ENCODE results near the gene ACER2. TPM values are rescaled to one million over a fixed set of nuclear protein-coding genes. Genes with fewer than 3 reads are reported as not detected.

ACER2 gene
- total RNA-seq, 2 experiments from 2014 or later: 2.0 to 2.2 TPM

DNA sequence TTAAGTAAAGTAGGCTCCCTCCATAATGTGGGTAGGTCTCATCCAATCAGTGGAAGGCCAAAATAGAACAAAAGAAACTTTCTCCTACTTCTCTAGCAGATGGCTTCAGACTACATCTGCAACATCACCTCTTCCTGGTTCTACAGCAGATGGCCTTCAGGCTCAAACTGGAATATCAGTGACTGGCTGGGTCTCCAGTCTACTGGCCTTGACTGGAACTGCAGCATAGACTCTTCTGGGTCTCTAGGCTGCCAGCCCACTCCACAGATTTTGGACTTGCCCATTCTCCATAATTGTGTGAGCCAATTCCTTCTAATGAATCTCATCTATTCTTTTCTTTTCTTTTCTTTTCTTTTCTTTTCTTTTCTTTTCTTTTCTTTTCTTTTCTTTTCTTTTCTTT, 64.8 kb downstream of the ACER2 start:
- DNase-seq: no peak
- H3K27me3 Mint-ChIP-seq (ENCODE audit: low read depth): peaks cover 5% of the 10 kb centered on the region
- intact Hi-C loops (cut with micrococcal nuclease): loop anchor here (2.0 to 10.0 kb wide), 4 partner anchors 43 to 1081 kb away; no protein-coding TSS in a partner anchor
- H3K4me1 Mint-ChIP-seq (ENCODE audit: low read depth): peaks cover 14% of the 10 kb centered on the region
- H3K9me3 Mint-ChIP-seq: no peaks in the 10 kb centered on the region
- no peak overlapping the region for H3K4me3 Mint-ChIP-seq
- H3K36me3 Mint-ChIP-seq (ENCODE audit: low read depth): no peaks in the 10 kb centered on the region
- H3K27ac Mint-ChIP-seq: no peak overlapping the region
- CTCF ChIA-PET: interaction anchor here (0.6 kb wide), 2 partner anchors 266 to 267 kb away, joined by 3 read pairs; no protein-coding TSS in a partner anchor

DNA sequence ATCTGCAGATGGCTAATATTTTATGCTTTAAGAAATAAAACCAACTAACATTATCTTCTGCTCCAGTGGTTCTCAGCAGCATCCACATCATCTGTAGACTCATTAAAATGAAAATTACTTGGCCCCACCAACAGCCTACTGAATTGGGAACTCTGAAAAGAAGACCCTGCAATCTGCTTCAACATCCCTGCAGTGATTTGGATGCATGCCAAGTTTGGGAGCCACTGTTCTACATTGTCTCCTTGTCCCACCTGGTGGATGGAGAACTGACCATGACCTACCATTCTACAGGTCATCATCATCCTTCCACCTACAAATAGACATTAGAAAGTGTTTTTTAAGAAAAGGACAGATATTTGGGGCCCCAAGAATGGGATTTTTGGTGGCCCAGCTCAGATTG, 71.1 kb downstream of the ACER2 start:
- Mint-ChIP-seq H3K27me3 (ENCODE audit: low read depth) (peaks cover 8% of the 10 kb centered on the region), H3K4me3 (no peak overlapping the region), H3K9me3 (no peaks in the 10 kb centered on the region), H3K27ac (no peak overlapping the region), H3K36me3 (ENCODE audit: low read depth) (no peaks in the 10 kb centered on the region), H3K4me1 (ENCODE audit: low read depth) (peaks cover 2% of the 10 kb centered on the region)
- DNase-seq: no peak
- CTCF ChIA-PET: no interaction called here
- intact Hi-C loops (cut with micrococcal nuclease): loop anchor here (10.0 kb wide), 1 partner anchor 1075 kb away; no protein-coding TSS in a partner anchor

DNA sequence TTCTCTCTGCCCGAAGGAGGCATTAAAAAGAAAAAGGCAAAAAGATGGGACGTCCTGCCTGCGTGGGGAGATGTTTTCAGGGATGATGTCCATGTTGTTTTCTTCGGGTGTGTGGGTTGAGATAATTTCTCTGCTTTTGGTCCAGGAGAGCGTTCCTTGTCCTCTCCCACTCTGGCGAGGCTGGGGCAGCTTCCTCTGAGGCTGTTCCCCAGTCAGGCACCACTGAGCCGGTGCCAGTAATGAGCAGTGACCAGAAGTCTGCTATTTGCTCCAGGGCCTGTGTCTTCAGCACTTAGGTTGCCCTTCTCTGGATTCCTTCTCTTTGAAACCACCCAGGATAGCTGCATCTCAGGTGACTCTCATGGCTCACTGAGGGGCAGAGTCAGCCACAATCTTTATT, 71.5 kb downstream of the ACER2 start:
- CTCF ChIA-PET: interaction anchor here (1.7 kb wide), 1 partner anchor 16 kb away, joined by 12 read pairs; no protein-coding TSS in a partner anchor
- no peak for DNase-seq
- Mint-ChIP-seq H3K36me3 (ENCODE audit: low read depth) (no peaks in the 10 kb centered on the region), H3K4me1 (ENCODE audit: low read depth) (peaks cover 2% of the 10 kb centered on the region), H3K4me3 (no peak overlapping the region), H3K9me3 (no peaks in the 10 kb centered on the region), H3K27ac (no peak overlapping the region), H3K27me3 (ENCODE audit: low read depth) (peaks cover 8% of the 10 kb centered on the region)
- intact Hi-C loops (cut with micrococcal nuclease): no loop called here

DNA sequence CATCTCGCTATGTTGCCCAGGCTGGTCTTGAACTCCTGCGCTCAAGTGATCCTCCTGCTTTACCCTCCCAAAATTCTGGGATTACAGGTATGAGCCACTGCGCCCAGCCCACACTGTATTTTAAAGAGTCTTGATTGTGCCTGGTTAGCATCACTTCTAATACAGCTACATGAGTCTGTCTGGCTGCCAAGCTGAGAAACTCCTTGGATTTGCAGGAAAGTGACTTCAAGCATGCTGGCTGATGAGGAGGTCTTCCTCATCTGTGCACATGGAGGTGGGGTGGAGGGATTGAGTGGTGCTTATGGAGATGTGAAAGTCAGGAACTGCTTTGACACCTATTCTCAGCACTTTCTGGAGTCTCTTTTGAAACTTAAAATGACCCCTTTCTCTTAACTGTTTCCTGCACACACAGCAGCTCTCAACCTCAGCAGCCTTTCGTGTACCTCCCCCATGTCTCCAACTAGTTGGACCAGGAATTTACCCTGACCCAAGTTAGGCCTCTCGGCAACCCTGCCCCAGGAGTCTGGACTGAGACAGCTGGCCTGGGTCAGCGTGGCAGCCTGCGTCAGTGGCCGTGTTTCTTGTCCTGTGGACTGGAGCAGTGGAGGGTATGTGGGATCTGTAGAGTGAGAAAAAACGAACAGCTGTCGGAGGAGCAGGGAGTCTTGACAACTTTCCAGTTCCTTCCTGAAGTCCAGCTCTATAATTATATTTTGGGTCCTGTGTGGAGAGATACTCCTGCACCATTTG, 72.5 kb downstream of the ACER2 start:
- DNase-seq: no peak
- Mint-ChIP-seq H3K36me3 (ENCODE audit: low read depth) (no peaks in the 10 kb centered on the region), H3K9me3 (no peaks in the 10 kb centered on the region), H3K4me1 (ENCODE audit: low read depth) (peaks cover 2% of the 10 kb centered on the region), H3K27me3 (ENCODE audit: low read depth) (peaks cover 6% of the 10 kb centered on the region), H3K27ac (no peak overlapping the region), H3K4me3 (no peak overlapping the region)
- intact Hi-C loops (cut with micrococcal nuclease): no loop called here
- CTCF ChIA-PET: interaction anchor here (1.7 kb wide), 1 partner anchor 16 kb away, joined by 12 read pairs; no protein-coding TSS in a partner anchor

DNA sequence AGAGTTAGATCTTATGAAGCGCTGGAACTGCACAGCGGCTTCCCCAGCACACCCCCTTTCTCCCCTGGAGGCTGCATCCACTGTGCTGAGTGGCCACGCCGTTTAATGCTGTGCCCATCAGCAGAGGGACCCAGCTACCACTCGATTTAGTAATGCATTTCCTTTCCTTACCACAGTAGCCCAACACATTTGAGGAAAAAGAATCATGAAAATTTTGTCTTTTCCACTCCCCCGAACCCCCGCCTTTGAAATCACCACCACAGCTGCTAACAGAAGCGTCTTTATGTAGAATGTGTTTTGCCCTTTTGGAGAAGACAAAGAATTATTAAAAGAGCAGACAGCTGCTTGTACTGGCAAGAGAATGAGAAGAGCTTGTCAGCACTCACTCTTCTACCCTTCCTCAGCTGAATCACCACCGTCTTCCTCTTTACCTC, 73.2 kb downstream of the ACER2 start:
- CTCF ChIA-PET: interaction anchor here (1.7 kb wide), 1 partner anchor 17 kb away, joined by 12 read pairs; no protein-coding TSS in a partner anchor

DNA sequence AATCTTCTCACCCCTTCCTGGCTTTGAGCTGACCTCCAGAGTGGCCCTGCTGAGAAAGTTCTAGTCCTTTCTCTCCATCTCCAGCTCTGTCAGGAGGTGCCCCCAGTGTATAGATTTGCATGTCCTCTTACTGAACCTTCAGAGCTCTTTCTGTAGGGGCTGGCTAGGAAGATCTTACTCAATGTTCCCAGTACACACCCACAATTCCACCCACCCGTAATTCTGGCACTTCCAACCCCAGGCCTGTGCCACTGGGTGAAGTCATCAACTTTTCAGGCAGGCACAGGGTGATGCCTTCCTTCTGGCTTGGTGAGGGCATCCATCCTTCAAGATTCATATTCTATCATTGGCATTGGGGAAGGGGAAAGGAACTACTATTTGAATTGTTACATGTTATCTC, 75.9 kb downstream of the ACER2 start:
- DNase-seq: no peak
- H3K36me3 Mint-ChIP-seq (ENCODE audit: low read depth): no peaks in the 10 kb centered on the region
- intact Hi-C loops (cut with micrococcal nuclease): no loop called here
- CTCF ChIA-PET: interaction anchor here (1.8 kb wide), 1 partner anchor 27 kb away, joined by 5 read pairs; no protein-coding TSS in a partner anchor
- H3K4me1 Mint-ChIP-seq (ENCODE audit: low read depth): peaks cover 2% of the 10 kb centered on the region
- H3K27me3 Mint-ChIP-seq (ENCODE audit: low read depth): peaks cover 2% of the 10 kb centered on the region
- no peak overlapping the region for H3K4me3 Mint-ChIP-seq
- H3K27ac Mint-ChIP-seq: no peak overlapping the region
- H3K9me3 Mint-ChIP-seq: no peaks in the 10 kb centered on the region

More for the DNA sequence above, 73.2 kb downstream of the ACER2 start:
- H3K4me1 Mint-ChIP-seq (ENCODE audit: low read depth): peaks cover 2% of the 10 kb centered on the region
- DNase-seq: no peak
- H3K4me3 Mint-ChIP-seq: no peak overlapping the region
- intact Hi-C loops (cut with micrococcal nuclease): no loop called here
- peaks cover 4% of the 10 kb centered on the region for H3K27me3 Mint-ChIP-seq (ENCODE audit: low read depth)
- H3K27ac Mint-ChIP-seq: no peak overlapping the region
- H3K9me3 Mint-ChIP-seq: no peaks in the 10 kb centered on the region
- no peaks in the 10 kb centered on the region for H3K36me3 Mint-ChIP-seq (ENCODE audit: low read depth)

DNA sequence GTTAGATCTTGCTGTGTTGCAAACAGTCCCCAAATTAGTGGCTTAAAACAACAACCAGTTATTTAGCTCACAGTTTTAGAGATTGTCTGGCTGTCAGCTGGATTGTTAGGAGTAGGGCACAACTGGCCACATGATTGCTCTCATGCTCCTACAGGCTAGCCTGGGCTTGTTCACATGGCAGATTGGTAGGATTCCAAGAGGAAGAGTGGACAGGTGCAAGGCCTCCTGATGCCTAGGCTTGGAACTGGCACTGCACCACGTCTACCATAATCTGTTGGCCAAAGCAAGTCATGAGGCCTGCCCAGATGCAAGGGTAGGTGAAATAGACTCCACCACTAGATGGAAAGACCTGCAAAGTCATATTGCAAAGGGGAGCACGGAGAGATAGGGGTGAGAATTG, 76.4 kb downstream of the ACER2 start:
- no peak overlapping the region for H3K27ac Mint-ChIP-seq

DNA sequence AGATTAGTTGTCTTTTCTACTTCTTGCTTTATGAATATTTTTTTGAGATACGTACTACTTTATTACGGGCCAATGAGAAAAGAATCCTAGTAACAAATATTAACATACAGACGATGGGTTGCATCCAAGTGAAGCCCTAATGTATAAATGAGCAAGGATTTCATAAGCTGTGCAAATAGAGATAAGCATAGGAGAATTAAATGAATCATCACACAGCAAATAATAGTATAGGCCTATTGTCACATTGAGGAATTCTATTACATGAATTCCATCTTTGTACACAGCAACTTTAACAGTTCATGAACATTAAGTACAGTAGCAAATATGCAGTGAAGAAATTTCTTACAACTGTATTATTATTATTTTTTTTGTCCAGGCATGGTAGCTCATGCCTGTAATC, 78.0 kb downstream of the ACER2 start:
- H3K9me3 Mint-ChIP-seq: no peaks in the 10 kb centered on the region
- no peak for DNase-seq
- H3K4me3 Mint-ChIP-seq: no peak overlapping the region
- CTCF ChIA-PET: interaction anchor here (1.4 to 2.8 kb wide), 2 partner anchors 15 to 22 kb away, joined by 8 to 12 read pairs; no protein-coding TSS in a partner anchor
- peaks cover 2% of the 10 kb centered on the region for H3K4me1 Mint-ChIP-seq (ENCODE audit: low read depth)
- no peak overlapping the region for H3K27ac Mint-ChIP-seq
- no peaks in the 10 kb centered on the region for H3K36me3 Mint-ChIP-seq (ENCODE audit: low read depth)
- intact Hi-C loops (cut with micrococcal nuclease): no loop called here
- H3K27me3 Mint-ChIP-seq (ENCODE audit: low read depth): peaks cover 2% of the 10 kb centered on the region

More for the DNA sequence above, 76.4 kb downstream of the ACER2 start:
- CTCF ChIA-PET: interaction anchor here (1.0 to 1.8 kb wide), 3 partner anchors 9 to 28 kb away, joined by 3 to 5 read pairs (median 3); no protein-coding TSS in a partner anchor
- Mint-ChIP-seq H3K36me3 (ENCODE audit: low read depth) (no peaks in the 10 kb centered on the region), H3K4me3 (no peak overlapping the region), H3K9me3 (no peaks in the 10 kb centered on the region), H3K4me1 (ENCODE audit: low read depth) (peaks cover 2% of the 10 kb centered on the region), H3K27me3 (ENCODE audit: low read depth) (peaks cover 2% of the 10 kb centered on the region)
- no peak for DNase-seq
- intact Hi-C loops (cut with micrococcal nuclease): no loop called here

DNA sequence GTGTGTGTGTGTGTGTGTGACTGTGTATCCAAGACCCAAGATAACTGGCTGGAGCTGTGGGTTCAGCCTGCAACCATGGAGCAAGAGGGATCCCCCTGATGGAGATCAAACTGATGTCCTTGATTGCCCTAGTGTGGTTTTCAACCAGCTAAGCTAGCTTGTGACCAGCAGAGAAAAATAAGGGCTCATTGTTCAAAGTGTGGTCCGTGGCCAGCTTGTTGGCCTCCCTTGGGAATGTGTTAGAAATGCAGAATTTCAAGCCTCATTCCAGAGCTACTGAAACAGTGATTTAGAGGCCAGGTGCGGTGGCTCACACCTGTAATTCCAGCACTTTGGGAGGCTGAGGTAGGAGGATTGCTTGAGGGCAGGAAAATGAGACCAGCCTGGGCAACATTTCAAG, 79.9 kb downstream of the ACER2 start:
- intact Hi-C loops (cut with micrococcal nuclease): no loop called here
- Mint-ChIP-seq H3K4me1 (ENCODE audit: low read depth) (peaks cover 17% of the 10 kb centered on the region), H3K4me3 (no peak overlapping the region), H3K27me3 (ENCODE audit: low read depth) (no peaks in the 10 kb centered on the region), H3K36me3 (ENCODE audit: low read depth) (no peaks in the 10 kb centered on the region), H3K27ac (no peak overlapping the region), H3K9me3 (no peaks in the 10 kb centered on the region)
- CTCF ChIA-PET: interaction anchor here (2.3 to 2.8 kb wide), 2 partner anchors 17 to 24 kb away, joined by 12 to 13 read pairs; no protein-coding TSS in a partner anchor
- DNase-seq: no peak

DNA sequence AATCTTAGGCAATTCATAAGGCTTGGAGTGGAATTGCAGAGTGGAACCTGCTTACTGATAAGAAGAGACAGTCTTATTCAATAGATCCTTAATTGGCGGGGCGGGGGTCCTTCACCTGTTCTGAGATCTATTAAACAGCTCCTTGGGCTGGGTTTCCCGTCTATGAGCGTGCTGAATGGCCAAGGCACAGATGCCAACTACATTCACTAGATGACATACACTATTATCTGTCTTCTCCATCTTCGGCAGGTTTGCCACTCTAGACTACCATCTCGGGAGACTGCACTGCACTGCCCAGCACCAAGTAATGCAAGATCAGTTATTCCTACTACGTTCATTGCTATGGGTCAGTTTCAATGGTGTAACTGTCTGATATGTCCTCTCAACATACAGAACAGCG, 81.5 kb downstream of the ACER2 start:
- peaks cover 5% of the 10 kb centered on the region for H3K27me3 Mint-ChIP-seq (ENCODE audit: low read depth)
- H3K9me3 Mint-ChIP-seq: no peaks in the 10 kb centered on the region
- no peaks in the 10 kb centered on the region for H3K36me3 Mint-ChIP-seq (ENCODE audit: low read depth)
- no peak overlapping the region for H3K27ac Mint-ChIP-seq
- peaks cover 20% of the 10 kb centered on the region for H3K4me1 Mint-ChIP-seq (ENCODE audit: low read depth)
- no peak overlapping the region for H3K4me3 Mint-ChIP-seq
- DNase-seq: no peak
- CTCF ChIA-PET: interaction anchor here (2.3 kb wide), 1 partner anchor 26 kb away, joined by 13 read pairs; no protein-coding TSS in a partner anchor
- intact Hi-C loops (cut with micrococcal nuclease): loop anchor here (5.0 to 10.0 kb wide), 3 partner anchors 255 to 1135 kb away; partner anchors contain the start of gene MLLT3

DNA sequence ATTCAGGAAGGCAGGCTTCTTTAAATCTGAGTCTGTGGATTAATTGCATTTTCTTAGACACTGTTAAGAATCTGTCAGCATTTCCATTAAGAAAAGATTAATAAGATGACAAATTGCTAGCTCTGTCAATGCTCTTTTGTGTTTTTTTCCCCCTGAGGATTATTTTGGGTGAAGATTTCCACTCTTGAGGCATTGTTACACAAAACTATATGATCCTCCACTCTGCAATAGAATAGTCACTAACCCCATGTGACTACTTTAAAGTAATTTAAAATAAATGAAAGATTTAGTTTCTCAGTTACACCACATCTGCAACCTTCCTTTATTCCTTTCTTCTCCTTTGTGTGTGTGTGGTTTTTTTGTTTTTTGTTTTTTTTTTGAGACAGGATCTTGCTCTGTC, 82.0 kb downstream of the ACER2 start:
- intact Hi-C loops (cut with micrococcal nuclease): loop anchor here (5.0 to 10.0 kb wide), 3 partner anchors 254 to 1134 kb away; partner anchors contain the start of gene MLLT3

DNA sequence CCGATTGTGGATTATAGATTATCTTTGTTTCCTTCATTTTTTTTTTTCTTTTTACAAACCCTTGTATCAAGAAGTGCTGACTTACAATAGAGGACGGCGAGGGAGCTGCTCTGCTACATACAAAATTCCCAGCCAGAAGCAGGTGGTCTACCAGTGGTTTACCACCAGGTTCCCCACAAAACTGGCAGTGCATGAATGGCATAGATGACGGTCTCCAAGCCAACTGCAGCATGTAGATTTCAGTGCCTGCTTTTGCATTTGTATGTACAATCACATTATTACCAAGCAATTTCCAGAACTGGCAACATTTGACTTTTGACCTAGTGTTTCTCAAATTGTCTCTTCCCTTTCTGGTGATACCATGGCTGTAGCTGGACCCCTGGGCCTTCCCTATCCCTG, 84.0 kb downstream of the ACER2 start:
- CTCF ChIA-PET: interaction anchor here (0.6 to 3.5 kb wide), 4 partner anchors 9 to 309 kb away, joined by 3 to 15 read pairs (median 6); no protein-coding TSS in a partner anchor
- no peak for DNase-seq
- Mint-ChIP-seq H3K27ac (no peak overlapping the region), H3K4me1 (ENCODE audit: low read depth) (peaks cover 20% of the 10 kb centered on the region), H3K9me3 (no peaks in the 10 kb centered on the region), H3K36me3 (ENCODE audit: low read depth) (no peaks in the 10 kb centered on the region), H3K27me3 (ENCODE audit: low read depth) (peaks cover 5% of the 10 kb centered on the region), H3K4me3 (no peak overlapping the region)
- intact Hi-C loops (cut with micrococcal nuclease): loop anchor here (1.0 to 10.0 kb wide), 7 partner anchors 20 to 1132 kb away; partner anchors contain the start of gene MLLT3

More for the DNA sequence above, 82.0 kb downstream of the ACER2 start:
- no peaks in the 10 kb centered on the region for H3K9me3 Mint-ChIP-seq
- CTCF ChIA-PET: interaction anchor here (3.5 kb wide), 1 partner anchor 26 kb away, joined by 15 read pairs; no protein-coding TSS in a partner anchor
- peaks cover 5% of the 10 kb centered on the region for H3K27me3 Mint-ChIP-seq (ENCODE audit: low read depth)
- no peaks in the 10 kb centered on the region for H3K36me3 Mint-ChIP-seq (ENCODE audit: low read depth)
- H3K27ac Mint-ChIP-seq: no peak overlapping the region
- DNase-seq: no peak
- H3K4me3 Mint-ChIP-seq: no peak overlapping the region
- peaks cover 20% of the 10 kb centered on the region for H3K4me1 Mint-ChIP-seq (ENCODE audit: low read depth)

All from activated naive CD4-positive, alpha-beta T cell treated with anti-CD3 and anti-CD28 coated beads for 36 hours (primary cell).